ENCODE results near the gene FTSJ1.
"Not testable (repeated sequence)": the region's sequence is repeated elsewhere in the genome, so short reads cannot be mapped to it uniquely, and the experiment has no call there.

The FTSJ1 gene, protein sequence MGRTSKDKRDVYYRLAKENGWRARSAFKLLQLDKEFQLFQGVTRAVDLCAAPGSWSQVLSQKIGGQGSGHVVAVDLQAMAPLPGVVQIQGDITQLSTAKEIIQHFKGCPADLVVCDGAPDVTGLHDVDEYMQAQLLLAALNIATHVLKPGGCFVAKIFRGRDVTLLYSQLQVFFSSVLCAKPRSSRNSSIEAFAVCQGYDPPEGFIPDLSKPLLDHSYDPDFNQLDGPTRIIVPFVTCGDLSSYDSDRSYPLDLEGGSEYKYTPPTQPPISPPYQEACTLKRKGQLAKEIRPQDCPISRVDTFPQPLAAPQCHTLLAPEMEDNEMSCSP

DNA sequence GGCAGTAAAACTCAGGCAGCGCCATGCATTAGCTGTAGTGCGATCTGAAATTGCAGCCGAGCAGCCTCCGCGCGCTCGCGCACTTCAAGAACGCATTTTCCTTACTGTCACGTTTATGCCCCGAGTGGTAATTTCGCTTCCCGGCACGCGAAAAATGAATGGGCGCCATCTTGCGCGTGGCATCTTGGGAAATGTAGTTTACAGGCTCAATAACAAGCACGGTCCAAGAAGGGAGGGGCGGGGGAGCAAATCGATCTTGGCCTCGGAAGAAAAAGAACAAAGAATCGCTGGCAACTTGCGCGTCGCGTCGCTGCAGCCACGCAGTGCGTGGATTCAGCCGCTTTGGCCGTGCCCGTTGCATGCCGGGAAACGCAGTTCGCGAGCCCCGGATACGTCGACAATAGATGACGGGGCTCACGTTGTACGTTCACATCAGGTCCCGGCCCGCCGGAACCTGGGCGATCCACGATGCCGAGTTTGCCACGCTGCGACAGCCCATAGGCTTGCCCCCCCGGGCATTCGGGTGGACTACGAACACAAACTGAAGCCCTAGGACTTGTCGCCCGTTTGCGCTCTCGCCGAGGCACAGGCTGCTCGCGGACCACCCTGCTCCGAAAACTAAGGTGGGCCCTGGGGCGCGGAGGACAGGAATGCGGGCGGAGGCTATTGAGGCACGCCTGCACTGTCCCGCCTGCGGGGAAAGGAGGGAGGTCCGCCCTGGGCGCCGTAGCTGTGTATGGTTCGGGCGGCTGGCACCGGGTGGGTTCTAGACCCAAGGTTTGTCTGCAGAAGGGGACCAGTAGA lies at the start of gene FTSJ1:
TSS of gene FTSJ1 (plus strand) at position 426 of the 804 bp plus-strand sequence. CDS start 1,849 bp downstream, outside the sequence.
- Mint-ChIP-seq H3K4me1 (peaks cover 32% of the 10 kb centered on the region), H3K36me3 (ENCODE audit: low read depth) (peaks cover 27% of the 10 kb centered on the region), H3K27me3 (no peaks in the 10 kb centered on the region), H3K4me3 (peak within 1 kb of the TSS; percentile 91), H3K27ac (peak within 1 kb of the TSS; percentile 96), H3K9me3 (no peaks in the 10 kb centered on the region)
- ATAC-seq = peak; percentile 97
- DNase-seq = peak; percentile 75

DNA sequence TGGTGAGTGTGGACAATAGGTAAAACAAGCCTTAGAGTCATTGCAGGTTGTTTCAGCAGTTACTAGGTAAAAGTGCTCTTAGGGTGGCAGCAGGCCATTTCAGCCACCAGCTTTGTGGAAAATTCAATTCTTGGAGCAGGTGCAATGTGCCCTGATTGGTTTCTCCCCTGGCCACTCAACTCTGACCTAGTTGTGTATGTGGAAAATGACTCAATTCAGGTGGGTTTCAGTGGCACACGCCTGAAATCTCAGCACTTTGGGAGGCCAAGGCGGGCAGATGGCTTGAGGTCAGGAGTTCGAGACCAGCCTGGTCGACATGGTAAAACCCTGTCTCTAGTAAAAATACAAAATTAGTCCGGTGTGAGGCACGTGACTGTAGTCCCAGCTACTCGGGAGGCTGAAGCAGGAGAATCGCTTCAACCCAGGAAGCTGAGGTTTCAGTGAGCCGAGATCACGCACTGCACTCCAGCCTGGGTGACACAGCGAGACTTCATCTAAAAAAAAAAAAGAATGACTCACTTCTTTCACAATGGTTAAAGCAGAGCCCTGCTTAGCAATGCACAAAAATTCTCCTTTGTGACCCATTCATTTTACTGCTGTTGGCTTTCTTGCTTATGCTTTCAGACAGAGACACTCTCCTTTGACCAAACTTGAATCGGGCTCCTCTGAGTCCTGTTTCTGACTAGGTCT lies 48.8 kb upstream of the FTSJ1 start:
- not testable (repeated sequence) for H3K4me1 Mint-ChIP-seq; H3K27ac Mint-ChIP-seq; H3K4me3 Mint-ChIP-seq; H3K36me3 Mint-ChIP-seq (ENCODE audit: low read depth); H3K9me3 Mint-ChIP-seq; H3K27me3 Mint-ChIP-seq; DNase-seq
- ATAC-seq = peak; percentile 79

DNA sequence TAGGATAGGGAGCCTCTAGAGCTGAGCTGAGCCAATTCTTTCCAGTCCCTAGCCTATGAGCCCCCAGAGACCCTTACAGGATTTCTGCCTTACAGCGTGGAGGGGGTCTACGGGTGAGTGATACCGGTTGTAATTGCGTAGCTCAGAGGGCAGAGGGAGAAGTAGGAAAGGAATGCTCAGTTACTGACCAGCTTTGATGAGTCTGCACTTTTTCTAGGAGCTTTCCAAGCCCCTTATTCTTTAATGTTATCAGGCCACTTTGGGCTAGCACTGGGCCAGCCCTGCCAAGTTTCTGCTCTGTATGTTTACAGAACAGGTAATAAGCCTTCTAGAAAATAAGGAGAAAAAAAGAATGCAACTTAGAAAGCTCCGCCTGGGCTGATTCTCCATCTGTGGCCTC lies 46.4 kb upstream of the FTSJ1 start:
- not testable (repeated sequence) for DNase-seq; H3K27ac Mint-ChIP-seq; H3K27me3 Mint-ChIP-seq; H3K36me3 Mint-ChIP-seq (ENCODE audit: low read depth); ATAC-seq; H3K9me3 Mint-ChIP-seq; H3K4me3 Mint-ChIP-seq
- H3K4me1 Mint-ChIP-seq = peaks cover 10% of the 10 kb centered on the region

DNA sequence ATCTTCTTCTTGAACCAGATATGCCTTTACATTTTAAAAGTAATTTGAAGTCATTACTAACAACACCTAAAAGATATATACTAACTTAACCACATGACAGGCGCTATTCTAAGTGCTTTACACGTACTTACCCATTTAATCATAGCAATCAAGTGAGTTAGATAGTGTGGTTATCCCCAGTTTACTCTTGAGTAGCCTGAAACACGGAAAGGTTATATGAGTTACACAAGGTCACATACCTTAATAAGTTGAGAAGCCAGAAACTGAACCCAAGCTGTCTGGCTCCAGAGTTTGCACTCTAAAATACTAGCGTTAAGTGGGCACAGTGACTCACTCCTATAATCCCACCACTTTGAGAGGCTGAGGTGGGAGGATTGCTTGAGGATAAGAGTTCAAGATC lies 45.8 kb upstream of the FTSJ1 start:
- H3K4me3 Mint-ChIP-seq; H3K27ac Mint-ChIP-seq; H3K36me3 Mint-ChIP-seq (ENCODE audit: low read depth); ATAC-seq; H3K27me3 Mint-ChIP-seq; H3K9me3 Mint-ChIP-seq; DNase-seq: not testable (repeated sequence)
- peaks cover 10% of the 10 kb centered on the region for H3K4me1 Mint-ChIP-seq

DNA sequence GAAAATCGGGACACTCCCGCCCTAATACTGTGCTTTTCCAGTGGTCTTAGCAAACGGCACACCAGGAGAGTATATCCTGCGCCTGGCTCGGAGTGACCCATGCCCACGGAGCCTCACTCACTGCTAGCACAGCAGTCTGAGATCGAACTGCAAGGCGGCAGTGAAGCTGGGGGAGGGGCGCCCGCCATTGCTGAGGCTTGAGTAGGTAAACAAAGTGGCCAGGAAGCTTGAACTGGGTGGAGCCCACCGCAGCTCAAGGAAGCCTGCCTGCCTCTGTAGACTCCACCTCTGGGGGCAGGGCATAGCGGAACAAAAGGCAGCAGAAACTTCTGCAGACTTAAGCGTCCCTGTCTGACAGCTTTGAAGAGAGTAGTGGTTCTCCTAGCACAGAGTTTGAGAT lies 42.3 kb upstream of the FTSJ1 start:
- not testable (repeated sequence) for H3K27ac Mint-ChIP-seq; H3K9me3 Mint-ChIP-seq; H3K4me1 Mint-ChIP-seq; H3K27me3 Mint-ChIP-seq; ATAC-seq; H3K36me3 Mint-ChIP-seq (ENCODE audit: low read depth); H3K4me3 Mint-ChIP-seq; DNase-seq

DNA sequence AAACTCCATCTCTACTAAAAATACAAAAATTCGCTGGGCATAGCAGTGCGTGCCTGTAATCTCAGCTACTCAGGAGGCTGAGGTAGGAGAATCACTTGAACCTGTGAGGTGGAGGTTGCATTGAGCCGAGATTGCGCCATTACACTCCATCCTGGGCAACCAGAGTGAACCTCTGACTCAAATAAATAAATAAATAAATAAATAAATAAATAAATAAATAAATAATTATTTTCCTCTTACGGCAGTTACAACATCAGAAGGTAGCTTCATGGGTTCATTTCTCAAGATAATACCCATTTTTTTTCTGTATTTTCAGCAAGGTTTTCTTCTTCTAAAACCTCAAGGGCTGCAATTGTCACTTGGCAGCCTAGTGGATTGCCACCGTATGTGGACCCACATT lies 28.8 kb upstream of the FTSJ1 start:
- not testable (repeated sequence) for H3K36me3 Mint-ChIP-seq (ENCODE audit: low read depth); DNase-seq; ATAC-seq; H3K4me1 Mint-ChIP-seq; H3K9me3 Mint-ChIP-seq; H3K27me3 Mint-ChIP-seq; H3K27ac Mint-ChIP-seq; H3K4me3 Mint-ChIP-seq

DNA sequence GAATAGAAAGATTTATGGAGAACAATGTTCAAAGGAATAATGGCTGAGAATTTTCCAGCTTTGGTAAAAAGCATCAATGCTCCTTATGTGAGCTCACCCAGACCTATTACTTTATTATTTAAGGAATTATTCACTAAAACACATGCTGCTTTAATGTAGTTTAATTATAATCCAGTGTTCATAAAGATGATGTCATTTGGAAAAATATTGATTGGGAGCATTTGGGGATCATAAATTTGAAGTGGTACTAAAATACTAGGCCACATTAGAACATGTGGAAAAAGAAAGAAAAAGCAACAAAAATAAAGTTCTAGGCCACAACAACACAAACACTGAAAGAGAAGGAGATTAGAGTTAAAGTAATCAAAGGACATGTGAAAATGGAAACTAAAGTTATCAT lies 25.9 kb upstream of the FTSJ1 start:
- no peaks in the 10 kb centered on the region for H3K36me3 Mint-ChIP-seq (ENCODE audit: low read depth)
- H3K9me3 Mint-ChIP-seq = no peaks in the 10 kb centered on the region
- ATAC-seq (no peak), DNase-seq (no peak)
- H3K4me1 Mint-ChIP-seq = no peaks in the 10 kb centered on the region
- no peak overlapping the region for H3K27ac Mint-ChIP-seq
- H3K27me3 Mint-ChIP-seq = no peaks in the 10 kb centered on the region
- no peak overlapping the region for H3K4me3 Mint-ChIP-seq

DNA sequence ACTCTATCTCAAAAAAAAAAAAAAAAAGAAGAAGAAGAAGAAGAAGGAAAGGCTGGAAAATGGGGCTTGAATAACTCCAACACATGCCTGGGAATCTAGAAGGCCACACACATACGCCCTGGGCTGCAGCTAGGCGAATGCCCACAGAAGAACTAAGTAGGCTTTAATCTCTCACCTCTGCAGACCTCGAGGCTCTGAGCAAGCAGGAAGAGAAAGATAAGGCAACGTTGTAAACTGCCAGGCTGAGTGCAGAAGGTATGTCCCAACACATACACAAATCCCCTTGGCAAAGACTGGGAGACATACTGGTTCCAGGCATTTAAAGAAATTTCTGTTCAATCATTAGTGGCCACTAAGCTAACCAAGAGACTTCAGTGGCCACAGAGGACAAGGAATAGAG lies 24.3 kb upstream of the FTSJ1 start:
- Mint-ChIP-seq H3K27ac (no peak overlapping the region), H3K36me3 (ENCODE audit: low read depth) (no peaks in the 10 kb centered on the region), H3K4me1 (no peaks in the 10 kb centered on the region), H3K9me3 (no peaks in the 10 kb centered on the region), H3K4me3 (no peak overlapping the region), H3K27me3 (no peaks in the 10 kb centered on the region)
- no peak for ATAC-seq
- DNase-seq = no peak

DNA sequence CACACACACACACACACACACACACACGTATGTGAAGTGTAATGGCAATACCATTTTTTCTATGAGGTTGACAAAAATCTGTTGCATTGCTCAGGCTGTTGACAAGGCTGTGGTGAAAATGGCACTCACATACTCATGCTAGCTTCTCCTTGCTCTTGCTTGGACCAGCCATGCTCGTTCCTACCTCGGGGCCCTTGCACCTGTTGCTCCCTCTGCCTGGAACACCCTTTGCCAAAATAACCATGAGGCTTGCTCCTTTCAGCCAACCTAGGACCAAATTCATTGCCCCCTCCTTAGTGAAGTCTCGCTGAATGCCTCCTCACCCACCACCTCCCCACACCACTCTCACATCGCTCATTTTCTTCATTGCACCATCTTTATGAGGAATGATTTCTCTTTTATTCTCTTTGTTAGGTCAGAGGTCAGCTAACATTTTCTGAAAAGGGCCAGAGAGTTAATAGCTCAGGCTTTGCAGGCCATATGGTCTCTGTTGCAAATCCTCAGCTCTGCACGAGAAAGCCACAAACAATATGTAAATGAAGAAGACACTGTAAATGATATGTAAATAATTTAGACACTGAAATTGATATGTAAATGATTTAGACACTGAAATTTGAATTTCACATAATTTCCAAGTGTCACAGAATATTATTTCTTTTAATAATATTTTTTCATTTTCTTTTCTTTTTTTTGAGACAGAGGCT lies 19.2 kb upstream of the FTSJ1 start:
- no peak for ATAC-seq
- Mint-ChIP-seq H3K27ac (no peak overlapping the region), H3K4me1 (peaks cover under 1% of the 10 kb centered on the region), H3K36me3 (ENCODE audit: low read depth) (peaks cover 17% of the 10 kb centered on the region), H3K4me3 (no peak overlapping the region), H3K27me3 (no peaks in the 10 kb centered on the region), H3K9me3 (no peaks in the 10 kb centered on the region)
- DNase-seq = no peak

DNA sequence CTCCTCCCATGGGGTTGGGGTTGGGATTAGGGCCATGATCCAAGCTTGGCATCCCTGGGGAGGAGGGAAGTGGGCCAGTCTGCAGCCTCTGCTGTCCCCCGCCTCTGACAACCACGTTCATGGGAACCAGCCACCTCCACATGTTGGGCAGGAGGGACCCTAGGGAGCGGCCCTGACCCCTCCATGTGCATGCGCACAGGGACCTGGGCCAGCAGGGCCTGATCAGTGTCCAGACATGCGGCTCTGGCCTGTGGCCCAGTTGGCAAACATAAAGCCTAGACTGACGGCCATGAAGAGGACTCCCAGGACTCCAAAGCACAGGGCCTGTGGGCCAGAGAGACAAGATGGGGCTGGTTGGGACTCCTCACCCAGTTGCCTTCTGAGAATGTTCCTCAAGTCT lies 17.3 kb upstream of the FTSJ1 start:
- ATAC-seq = no peak
- Mint-ChIP-seq H3K27ac (no peak overlapping the region), H3K4me1 (peaks cover 9% of the 10 kb centered on the region), H3K4me3 (no peak overlapping the region), H3K36me3 (ENCODE audit: low read depth) (peaks cover 28% of the 10 kb centered on the region), H3K9me3 (no peaks in the 10 kb centered on the region), H3K27me3 (no peaks in the 10 kb centered on the region)
- no peak for DNase-seq

DNA sequence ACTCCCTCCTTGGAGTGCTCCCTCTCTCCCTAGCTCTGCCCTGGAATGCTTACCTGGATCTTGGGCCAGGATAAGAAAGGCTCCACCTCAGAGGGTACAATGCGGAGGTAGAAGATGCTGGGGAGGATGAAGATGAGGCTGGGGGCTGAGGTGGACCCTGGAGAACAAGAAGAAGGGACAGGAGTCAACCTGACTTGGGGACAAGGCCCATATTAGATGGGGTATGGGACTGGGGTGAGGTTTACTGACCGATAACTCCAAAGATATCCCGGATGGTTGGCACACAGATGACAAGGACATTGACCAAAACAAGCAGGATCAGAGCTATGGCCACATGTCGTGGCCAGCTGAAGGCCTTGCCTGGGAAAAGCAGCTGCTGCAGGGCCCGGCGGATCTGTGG lies 16.5 kb upstream of the FTSJ1 start:
- DNase-seq = no peak
- ATAC-seq = no peak
- H3K4me1 Mint-ChIP-seq = peaks cover 16% of the 10 kb centered on the region
- H3K27ac Mint-ChIP-seq = no peak overlapping the region
- H3K9me3 Mint-ChIP-seq = no peaks in the 10 kb centered on the region
- no peaks in the 10 kb centered on the region for H3K27me3 Mint-ChIP-seq
- H3K36me3 Mint-ChIP-seq (ENCODE audit: low read depth) = peaks cover 34% of the 10 kb centered on the region
- H3K4me3 Mint-ChIP-seq = no peak overlapping the region

DNA sequence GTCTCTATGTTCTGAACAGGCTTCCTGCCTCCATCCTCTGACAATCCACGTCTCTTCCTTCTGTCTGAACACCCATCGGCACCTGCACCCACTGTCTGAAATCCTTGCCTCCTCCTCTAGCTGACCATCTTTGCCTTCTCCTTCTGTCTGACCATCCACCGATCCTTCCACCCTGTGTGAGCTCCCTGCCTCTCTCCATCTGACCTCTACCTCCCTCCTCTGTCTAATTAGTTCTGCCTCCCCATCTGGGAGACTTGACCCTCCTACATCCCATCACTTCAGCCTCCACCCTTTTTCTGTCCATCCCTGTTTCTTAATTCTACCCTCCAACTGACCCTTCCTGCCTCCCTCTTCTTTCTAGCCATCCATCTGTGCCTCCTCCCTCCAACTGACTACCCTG lies 16.0 kb upstream of the FTSJ1 start:
- Mint-ChIP-seq H3K27ac (peak overlapping the region; percentile 68), H3K9me3 (no peaks in the 10 kb centered on the region), H3K4me1 (peaks cover 19% of the 10 kb centered on the region), H3K36me3 (ENCODE audit: low read depth) (peaks cover 36% of the 10 kb centered on the region), H3K4me3 (no peak overlapping the region), H3K27me3 (no peaks in the 10 kb centered on the region)
- DNase-seq (no peak), ATAC-seq (no peak)

DNA sequence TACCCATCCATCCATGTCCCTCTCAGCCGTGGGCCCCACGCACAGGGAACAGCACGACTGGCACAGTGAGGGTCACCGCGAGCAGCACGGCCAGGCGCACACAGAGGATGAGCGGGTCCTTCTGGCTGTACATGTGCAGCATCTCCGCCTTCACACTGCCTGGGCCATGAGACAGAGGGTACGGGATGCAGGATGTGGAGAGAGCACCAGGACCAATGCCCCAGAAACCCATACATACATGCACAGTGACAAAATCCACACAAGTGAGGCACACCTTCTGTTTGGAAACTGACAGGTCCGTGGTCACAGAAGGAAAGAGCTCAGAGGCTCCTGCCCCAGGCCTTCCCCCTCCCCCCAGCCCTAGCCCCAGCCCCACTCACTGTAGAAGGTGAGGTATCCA lies 15.4 kb upstream of the FTSJ1 start:
- Mint-ChIP-seq H3K9me3 (no peaks in the 10 kb centered on the region), H3K4me1 (peaks cover 24% of the 10 kb centered on the region), H3K4me3 (no peak overlapping the region), H3K36me3 (ENCODE audit: low read depth) (peaks cover 42% of the 10 kb centered on the region), H3K27me3 (no peaks in the 10 kb centered on the region), H3K27ac (no peak overlapping the region)
- no peak for ATAC-seq
- DNase-seq = no peak

DNA sequence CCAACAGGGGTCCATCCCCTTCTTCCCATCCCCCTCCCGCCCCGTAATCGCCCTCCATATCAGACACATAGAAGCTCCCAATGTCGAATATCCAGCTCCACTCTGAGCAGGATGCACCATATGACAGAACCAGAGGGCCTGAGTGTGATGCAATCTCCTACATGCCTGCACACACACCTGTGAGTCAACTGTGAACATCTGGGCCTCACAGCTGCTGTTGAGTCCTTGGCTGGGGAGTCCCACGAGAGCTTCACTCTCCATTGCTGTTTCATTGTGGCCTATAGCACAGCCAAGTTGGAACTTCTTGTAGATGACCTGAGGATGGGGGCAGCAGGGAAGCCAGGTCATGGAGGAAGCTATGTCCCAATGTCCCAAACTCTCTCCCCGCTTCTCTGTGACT lies 14.2 kb upstream of the FTSJ1 start:
- ATAC-seq = peak; percentile 39
- Mint-ChIP-seq H3K4me1 (peaks cover 34% of the 10 kb centered on the region), H3K27ac (no peak overlapping the region), H3K4me3 (no peak overlapping the region), H3K36me3 (ENCODE audit: low read depth) (peaks cover 48% of the 10 kb centered on the region), H3K9me3 (no peaks in the 10 kb centered on the region), H3K27me3 (no peaks in the 10 kb centered on the region)
- DNase-seq = no peak

Measured in activated naive CD8-positive, alpha-beta T cell treated with anti-CD3 and anti-CD28 coated beads, Interleukin-2, amount 50 U/mL, for 24 hours (primary cell).